Activated gamma-delta T cell (primary cell): ENCODE results near the gene FYN.
"Not testable (repeated sequence)": the region's sequence is repeated elsewhere in the genome, so short reads cannot be mapped to it uniquely, and the experiment has no call there.

ENCODE experiments used
- DNase-seq: peaks from one replicate; lab custom pipeline; 2025; lab: John Stamatoyannopoulos, UW

FYN gene

DNA sequence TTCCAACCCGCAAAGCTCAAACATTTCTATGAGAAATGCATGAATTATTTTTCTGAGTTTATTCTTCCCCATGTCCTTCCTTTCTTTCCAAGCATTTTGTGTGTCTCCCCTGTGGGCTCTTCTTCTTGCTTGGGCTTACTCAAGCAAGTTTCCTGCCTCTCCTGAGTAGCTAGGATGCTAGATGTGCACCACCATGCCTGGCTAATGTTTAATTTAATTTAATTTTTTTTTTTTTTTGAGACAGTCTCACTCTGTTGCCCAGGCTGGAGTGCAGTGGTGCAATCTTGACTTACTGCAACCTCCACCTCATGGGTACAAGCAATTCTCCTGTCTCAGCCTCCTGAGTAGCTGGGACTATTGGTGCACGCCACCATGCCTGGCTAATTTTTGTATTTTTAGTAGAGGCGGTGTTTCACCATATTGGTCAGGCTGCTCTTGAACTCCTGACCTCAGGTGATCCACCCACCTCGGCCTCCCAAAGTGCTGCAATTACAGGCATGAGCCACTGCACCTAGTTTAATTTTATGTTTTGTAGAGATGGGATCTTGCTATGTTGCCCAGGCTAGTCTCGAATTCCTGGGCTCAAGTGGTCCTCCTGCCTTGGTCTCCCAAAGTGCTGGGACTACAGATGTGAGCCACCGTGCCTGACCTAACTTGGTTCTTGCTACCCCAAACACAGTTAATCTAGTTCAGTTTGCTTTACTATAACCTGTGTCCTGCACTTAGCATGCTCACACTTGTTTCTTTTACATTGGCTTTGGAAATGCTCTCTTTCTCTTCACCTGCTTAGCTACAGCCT, 192.2 kb downstream of the FYN start:
- not testable (repeated sequence) for DNase-seq

DNA sequence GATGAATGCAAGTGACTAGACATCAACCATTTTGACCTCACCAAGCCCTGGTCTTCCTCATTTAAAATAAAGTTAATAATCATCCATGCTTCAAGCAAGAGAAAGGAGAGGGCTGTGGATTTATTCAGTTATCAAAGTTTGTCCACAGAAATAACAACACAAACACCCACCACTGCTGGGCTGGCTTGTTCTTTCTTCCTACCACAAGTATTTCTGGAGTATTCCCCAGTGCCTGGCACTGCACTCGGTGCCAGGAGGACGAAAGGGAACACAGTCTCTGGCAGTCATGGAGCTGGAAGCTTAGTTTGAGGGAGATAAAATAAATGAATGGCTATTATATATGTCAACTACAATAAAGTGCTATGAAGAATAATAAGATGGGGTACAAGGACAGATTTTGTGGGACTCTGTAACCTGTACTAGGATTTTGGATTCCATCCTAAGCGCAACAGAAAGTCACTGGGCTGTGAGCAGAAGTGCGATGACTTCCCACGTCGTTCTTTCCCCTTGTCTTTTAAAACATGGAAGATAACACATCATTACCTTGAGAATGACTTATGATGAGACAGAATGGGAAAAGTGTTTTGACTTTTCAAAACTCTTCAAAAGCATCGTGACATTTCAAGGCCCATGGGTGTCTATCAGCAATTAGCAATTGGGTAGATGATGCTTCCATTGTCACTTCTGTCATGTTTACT, 193.1 kb downstream of the FYN start:
- no peak for DNase-seq

DNA sequence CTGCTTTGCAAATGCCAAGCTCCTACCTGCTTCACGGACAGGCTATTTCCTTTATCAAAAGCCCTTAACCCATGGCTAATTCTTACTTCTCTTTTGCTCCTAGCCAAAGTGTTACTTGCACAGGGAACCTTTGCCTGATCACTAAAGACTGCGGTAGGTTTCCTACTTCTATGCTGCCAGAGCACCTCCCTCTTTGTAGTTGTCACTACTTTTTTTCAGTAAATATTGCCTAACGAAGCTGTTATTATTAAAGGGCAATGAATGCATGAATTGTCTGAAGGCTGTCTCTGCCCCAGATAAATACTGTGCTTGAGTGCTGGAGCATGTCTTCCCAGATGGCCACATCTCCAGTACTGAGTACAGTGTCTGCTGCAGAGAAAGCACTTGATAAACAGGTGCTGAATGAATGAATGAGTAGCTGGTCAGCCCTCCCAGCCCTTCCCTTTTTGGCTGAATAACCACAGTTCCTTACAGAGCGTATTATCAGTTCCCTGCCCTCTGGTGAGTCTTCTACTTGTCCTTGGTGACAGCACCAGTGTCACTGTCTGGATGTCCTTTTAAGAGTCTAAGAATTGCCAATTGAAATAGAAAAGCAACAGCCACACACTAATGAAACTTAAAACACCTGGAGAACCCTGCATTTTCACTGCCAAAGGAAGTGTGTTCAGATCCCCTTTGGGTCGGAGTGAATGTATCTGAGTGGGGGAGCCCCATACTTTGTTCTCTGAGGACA, 194.0 kb downstream of the FYN start:
- no peak for DNase-seq

DNA sequence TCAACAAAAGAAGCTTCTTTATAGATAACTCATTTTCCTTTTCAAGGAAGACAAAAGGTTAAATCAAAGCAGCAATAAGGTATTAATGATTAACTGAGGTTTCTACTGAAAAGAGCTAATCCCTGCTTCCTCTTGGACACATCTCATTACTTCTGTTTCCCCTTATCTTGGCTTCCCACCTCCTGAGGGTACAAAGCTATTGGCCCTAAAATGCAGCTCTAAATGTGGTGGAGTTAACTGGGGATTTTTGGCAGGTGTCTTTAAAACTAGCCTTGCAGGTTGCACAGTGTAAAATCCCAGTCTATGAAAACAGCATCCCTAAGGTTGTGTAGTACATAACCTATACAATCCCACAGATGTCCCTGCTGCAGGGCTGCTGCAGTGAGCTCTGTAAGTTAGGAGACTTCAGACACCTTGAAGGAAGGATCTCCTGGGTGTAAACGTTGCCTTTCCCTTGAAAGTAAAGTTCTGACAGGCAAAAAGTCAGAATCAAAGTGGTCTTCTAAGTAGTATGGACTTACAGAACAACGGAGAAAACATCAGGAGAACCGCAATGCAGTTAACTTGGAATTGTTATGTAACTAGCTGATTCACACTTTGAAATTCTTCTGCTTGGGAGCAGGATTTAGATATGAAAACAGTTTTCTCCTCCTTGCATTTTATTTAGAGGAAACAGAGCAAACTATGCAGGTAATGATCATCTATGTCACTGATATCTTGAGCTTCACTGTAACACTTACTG, 195.8 kb downstream of the FYN start:
- DNase-seq = no peak

DNA sequence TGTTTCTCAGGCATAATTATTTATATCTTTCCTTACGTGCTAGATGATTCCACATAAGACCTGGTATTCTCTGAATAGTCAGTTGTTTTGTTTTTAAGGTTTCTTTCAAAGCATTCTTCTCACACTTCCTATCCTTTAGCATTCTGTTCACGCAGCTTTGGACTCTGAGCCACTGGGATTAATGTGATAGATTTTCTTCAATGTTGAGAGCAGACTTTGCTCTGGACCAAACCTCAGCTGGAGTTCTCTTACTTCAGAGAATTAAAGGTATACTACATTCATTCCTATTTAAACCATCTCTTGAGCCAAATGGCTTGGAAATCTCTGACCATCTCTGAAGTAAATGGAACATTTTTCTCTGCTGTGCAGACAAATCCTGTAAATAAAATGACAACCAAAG, 196.9 kb downstream of the FYN start:
- DNase-seq = no peak

DNA sequence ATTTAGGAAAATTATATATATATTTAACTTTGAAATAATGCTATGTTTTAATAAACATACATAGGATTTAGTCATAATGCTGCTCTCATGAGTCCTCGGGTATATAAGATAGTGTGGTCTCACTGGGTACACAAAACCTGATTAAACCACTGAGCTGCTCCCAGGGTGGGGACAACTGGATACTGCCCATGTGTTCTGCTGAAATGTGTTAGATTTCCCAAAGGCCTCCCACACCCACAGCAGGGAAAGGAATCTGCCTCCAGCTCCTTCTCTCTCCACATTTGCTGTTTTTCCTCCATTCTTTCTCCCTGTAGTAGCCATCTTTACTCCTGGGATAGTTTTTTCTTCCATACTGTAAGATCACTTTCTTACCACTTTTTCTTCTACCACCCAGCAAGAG, 198.4 kb downstream of the FYN start:
- DNase-seq = no peak

DNA sequence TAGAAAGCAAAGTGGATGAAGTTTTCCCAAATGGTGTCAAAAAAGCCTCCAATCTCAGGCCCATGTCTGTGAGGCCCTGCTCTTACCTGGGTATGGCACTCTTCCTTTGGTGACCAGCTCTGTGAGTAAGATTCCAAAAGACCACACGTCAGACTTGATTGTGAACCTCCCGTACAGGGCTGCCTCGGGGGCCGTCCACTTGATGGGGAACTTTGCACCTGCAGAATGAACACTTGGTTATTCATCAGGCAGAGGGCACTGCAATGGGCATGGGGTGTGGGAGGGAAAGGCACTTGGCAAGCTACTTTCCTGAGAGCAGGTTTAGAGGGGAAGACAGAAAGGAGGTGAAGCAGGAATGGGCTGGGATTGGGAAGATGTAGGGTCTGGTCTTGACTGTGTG, 198.8 kb downstream of the FYN start:
- DNase-seq = no peak

DNA sequence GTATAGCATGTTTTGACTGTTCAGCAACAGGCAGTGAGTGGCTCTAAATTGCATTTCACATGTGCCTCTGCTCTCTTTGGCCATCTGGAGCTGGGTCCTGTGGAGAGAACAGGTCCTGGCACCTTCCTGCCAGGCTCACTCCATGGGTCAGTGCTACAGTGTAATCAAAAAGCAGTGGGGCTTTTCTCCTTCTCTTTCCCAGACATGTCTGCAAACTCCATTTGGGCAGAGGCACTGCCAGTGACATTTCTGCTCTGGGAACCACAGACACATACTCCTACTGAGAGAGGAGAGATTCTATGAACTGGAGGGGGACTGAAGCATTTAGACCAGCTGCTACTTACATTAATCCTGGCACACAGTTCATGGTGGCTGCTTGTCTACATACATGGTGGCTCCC, 199.3 kb downstream of the FYN start:
- DNase-seq = no peak

DNA sequence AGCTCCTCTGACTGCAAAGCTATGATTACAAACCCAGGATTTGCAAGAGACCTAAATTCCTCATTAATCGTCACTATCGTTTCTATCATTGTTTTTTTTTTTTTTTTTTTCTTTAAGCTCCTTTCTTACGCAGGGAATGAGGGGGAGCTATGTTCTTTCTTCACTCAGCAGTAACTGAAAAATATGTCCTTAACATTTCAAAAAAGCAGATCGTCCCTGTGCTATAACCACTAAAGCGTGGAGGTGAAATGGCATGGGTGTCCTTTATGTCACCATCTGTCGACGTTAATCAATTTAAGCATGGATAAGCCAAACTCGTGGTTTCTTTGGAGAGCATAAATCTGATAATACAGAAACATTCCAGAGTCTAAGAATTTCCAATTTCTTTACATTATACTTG, 199.7 kb downstream of the FYN start:
- DNase-seq = no peak

DNA sequence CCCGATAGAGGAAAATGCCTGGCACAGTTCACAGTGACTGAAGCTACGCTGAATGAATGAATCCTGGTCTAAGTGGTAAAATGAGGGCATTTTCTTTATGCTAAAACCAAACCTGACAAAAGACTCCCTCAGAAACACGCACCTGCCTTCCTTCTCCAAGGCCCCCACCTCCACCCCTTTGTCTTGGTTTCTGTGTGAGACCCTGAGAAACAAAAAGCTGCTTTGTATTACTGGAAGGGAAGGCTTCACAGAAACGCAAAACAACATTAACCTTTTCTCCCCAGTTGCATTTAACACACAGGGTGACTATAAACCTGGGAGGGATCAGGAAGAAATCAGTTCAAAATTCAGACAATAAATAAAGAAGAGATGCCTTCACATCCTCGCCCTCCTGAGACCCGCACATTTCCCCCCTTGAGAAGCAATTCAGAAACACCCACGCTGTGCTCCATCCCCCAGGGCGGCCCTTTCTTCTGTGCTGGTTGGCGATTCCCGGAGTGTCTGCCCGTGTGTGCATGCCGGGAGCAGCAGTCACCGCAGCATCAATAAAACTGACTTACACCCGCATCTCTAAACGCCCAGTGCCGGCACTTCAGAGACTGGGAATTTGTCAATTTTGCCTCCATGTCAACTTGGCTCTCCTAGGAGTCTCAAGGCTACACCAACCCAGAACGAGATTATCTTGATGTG, 200.3 kb downstream of the FYN start:
- DNase-seq = no peak

DNA sequence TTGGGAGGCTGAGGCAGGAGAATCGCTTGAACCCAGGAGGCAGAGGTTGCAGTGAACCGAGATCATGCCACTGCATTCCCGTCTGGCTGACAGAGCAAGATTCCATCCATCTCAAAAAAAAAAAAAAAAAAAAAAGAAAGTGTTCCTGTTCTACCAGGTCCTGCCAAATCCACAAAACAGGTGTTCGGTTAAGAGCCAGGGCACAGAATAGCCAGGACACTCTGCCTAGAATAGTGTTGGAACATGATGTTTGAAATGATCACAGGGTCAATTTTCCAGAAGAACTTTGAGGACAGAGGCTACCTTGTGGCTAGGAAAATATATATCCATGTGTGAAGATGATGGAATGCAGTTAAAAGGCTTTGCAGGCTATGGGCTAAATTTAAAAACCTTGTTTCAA, 203.9 kb downstream of the FYN start:
- DNase-seq = no peak

DNA sequence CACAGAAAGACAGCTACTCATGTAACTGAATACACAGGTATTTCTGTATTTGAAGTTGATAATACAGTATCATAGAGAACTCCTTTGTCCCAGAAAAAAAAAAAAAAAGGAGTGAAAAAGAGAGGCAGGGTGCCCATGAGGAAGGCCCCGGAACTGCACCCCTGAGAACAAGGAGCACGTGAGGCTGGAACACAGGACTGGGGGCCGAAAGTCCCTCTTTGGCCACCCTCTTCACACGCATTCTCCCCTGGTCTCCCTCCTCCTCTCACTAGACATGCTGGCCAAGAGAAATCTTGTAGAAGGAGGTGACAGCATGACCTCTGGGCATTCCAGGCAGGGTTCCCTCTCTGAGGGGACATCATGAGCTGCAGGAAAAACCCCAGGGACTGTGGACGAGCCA, 204.8 kb downstream of the FYN start:
- DNase-seq = no peak

DNA sequence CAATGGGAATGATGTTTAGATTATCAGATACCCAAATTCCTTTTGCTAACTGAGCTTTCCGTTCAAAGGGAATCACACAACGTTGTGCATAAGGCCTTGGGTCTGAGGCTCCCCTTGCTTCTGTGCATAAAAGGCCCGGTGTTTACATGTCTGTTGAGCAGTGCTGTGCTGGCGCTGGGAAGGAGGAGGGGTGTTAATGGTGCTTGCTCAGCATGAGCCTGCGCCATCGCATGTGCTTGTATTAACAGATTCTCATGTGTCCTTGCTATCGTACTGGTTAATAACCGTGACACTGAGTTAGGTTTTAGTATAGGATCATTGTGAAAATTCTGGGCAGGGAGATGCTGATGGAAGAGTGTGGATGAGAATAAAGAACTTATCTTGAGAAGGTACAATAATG, 205.3 kb downstream of the FYN start:
- DNase-seq = no peak

DNA sequence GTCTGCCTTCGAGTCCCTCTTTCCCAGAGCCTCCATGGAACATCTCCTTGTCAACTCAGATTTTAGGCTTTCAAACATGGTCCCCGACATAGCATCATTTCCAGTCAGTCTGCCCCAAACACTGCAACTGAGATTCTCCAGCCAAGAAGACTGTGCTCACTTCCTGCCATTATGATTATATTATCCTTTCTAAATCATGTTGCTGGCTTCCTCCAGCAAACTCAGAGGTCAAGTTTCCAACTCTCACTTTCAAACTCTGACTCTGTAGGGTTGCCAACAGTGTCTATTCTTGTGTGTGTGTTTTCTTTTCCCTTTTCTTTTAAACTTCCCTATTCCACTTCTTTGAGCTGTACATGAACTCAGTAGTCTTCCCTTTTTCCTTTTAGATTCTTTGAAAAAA, 206.4 kb downstream of the FYN start:
- DNase-seq = no peak

DNA sequence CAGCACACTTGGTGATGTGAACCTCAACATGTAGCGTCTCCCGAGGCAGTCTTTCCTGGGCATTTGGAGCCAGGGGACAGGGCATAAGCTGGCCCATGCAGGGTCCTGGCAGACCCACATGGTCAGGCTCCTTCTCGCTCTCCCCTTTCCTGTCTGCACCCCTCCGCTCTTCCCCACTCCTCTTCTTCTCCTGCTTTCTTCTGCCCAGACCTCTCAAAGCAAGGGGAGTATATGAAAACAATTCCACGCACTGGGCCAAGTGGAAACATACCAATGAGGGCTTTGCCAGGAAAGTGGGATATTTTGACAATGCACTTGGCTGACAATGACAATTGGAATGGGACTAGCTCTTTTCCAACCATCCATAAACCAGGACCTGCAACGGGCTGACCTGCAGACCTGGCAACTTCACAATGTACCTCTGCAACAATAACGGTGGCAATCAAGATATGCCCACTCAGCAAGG, 208.7 kb downstream of the FYN start:
- no peak for DNase-seq

DNA sequence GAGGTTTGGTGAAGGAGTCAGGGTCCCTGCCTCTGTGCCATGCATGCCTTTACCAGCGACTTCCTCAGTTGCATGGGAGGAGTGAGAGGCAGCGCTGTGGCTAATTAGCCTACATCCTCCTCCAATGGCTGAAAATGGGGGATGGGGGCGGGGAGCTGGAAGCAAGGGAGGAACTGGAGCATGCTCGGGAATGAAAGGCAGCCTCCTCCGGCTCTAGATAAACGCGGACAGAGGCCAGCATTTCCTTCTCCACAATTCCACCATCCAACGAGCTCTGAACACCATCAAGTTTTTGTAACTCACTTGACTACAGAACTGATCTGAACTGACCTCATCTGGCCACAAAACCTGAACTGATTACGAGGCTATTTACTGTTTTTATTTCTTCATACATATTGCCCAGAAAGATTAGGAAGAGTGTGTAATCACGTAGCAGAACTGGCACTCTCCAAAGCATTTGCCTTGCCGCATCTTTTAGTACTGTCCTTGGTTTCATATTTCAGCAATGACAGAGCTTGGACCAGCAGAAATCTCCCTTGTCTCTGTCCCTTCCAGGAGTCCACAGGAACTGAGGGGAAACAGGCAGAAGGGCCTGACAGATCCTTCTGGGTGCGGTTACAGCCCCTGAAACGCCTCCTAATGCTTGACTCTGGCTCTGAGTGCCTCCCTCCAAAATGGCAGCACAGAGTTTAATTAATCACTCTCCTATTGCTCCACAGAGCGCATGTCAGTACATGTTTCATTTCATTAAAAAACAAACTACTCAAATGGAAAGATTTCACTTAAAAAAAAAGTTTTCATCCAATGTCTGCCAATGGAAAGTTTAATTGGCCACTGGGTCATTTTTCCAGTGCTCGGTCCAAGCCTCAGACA, 209.3 kb downstream of the FYN start:
- DNase-seq = no peak

DNA sequence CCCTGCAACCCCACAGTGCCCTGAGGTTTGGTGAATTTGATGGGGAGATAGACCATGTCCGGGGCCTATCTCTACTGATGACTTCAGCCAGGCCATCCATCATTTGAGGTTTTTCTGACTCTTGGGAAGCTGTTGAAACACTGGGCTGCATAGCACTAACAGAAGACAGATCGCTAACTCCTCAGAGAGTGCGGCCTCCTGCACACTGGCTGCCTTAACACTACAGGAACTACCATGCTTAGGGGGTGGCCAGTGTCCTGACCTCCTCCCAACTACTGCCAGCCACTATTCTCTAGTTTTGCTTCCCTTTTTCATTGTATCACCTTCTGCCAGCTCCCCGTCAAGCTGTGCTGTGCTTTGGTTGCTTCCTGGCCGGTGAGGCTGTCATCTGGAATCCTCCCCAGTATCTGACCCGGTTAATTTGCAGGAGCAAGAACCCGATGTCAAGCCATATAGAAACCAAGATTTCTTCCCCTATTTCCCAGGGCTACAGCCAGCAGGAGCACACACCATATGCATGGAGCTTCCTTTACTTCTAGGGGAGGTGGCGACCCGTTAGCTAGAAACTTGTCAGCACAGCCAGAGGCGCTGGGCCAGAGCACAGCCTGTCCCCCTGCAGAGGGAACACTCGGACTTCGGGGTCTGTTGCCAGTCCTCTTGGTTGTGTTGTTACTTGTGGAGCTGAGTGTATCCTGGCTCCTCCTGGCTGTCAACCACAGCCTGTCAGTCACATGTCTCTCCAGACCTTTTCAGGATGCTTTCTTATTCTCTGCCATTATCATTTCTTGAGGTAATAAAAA, 210.3 kb downstream of the FYN start:
- no peak for DNase-seq

DNA sequence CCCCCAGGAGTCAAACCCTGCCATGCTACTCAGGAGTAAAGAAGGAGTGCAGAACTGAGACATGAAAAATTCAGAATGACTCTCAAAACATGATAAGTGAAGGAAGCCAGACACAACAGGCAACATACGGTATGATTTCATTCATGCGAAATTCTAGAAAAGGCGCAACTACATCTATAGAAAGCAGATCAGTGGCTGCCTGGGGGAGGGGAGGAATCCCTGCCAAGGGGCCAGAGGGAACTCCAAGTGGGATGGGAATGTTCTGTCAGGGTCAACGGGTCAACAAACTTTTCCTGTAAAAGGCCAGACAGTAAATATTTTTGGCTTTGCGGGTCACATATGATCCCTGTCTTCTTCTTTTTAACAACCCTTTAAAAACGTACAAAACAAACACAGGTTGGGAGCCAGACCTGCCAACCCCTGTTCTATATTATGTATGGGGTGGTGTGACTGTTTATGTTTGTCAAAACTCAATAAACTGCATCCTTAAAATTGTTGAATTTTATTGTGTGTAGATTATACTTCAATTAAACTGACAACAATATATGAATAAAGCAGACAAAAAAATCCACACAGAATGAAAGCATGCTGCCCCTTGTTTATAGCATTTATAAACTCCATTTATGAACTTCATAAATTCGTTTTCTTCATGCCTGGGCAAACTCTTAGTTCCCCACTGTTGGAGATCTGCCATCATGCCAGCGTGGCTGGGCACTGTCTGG, 211.0 kb downstream of the FYN start:
- DNase-seq = no peak

DNA sequence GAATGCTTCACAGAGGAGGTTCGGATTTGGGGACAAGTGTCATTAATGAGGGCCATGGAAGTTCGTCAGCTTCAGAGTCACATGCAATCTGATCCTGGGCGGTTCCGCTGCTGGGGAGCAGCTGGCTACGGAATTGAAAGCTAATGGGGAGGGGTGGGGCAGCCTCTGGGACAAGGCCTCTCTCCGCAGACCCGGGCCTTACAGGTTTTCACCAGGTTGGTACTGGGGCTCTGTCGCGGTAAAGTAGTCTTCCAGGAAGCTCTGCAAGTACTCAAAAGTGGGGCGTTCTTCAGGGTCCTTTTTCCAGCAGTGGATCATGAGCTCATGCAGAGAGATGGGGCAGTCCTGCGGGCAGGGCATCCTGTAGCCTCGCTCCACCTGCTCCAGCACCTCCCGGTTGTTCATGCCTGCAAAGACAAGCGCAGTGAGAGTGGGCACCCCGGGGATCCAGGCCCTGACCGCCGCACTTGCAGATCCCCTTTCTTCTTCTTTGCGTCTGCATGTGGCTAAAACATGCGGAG, 211.7 kb downstream of the FYN start:
- DNase-seq = no peak
